HG03175 (cell line): Measurements from ENCODE around the gene TBX2.
"Not testable (repeated sequence)": the region's sequence is repeated elsewhere in the genome, so short reads cannot be mapped to it uniquely, and the experiment has no call there.

ENCODE experiments used
- ATAC-seq: cut with Tn5 transposase; IDR thresholded peaks from one replicate; pipeline ENCODE4 v1.9.1; 2021; ENCODE audit warnings: mild to moderate bottlenecking, moderate library complexity; ENCODE audit not compliant: unreplicated experiment

TBX2 gene

GRCh38 chr17:61427567-61427966 lies 27.9 kb downstream of the TBX2 start:
- ATAC-seq, result no peak

- no peak for ATAC-seq
Observed at GRCh38 chr17:61429274-61429673, 29.6 kb downstream of the TBX2 start.

- not testable (repeated sequence) for ATAC-seq
Observed at GRCh38 chr17:61429831-61430230, 30.2 kb downstream of the TBX2 start.

DNA sequence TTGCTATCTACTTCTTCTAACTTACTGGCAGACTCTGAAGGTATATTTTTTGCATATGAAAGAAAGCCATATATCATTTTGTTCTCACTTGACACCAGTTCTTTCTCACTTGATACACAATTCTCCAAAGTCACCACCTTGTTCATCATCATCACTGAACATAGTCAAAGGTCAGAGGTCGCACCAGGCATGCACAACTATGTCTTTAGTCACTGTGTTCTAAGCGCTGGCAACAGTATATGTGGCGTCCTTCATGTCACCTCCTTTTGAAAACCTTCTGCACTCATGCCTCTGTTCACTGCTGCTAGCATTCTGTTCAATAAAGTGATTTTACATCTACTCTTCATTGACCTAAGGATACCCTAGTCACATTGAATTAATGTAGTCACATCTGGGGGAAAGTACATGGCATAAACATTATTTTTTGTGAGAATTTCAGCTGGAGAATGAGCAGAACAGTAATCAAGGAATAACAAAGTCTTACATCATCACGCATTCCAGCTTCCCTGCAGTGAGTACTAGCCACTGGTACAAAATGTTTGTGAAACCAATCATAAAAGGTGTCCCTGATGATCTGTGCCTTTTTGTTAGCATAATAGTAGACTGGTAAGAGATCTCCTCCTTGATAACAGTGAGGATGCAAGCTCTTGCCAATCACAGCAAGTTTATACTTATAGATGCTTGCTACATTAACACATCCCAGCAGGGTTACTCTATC lies 32.1 kb downstream of the TBX2 start:
- no peak for ATAC-seq

DNA sequence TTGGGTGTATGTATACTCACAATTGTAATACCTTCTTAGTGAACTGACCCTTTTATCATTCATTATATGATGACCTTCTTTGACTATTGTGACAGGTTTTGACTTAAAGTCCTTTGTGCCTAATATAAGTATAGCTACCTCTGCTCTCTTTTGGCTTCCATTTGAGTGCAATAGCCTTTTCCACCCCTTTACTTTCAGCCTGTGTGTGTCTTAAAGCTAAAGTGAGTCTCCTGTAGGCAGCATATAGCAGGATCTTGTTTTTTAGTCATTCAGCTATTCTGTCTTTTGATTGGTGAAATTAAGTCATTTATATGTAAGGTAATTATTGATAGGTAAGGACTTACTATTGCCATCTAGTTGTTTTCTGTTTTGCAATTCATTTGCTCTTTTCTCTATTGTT lies 36.6 kb downstream of the TBX2 start:
- no peak for ATAC-seq

DNA sequence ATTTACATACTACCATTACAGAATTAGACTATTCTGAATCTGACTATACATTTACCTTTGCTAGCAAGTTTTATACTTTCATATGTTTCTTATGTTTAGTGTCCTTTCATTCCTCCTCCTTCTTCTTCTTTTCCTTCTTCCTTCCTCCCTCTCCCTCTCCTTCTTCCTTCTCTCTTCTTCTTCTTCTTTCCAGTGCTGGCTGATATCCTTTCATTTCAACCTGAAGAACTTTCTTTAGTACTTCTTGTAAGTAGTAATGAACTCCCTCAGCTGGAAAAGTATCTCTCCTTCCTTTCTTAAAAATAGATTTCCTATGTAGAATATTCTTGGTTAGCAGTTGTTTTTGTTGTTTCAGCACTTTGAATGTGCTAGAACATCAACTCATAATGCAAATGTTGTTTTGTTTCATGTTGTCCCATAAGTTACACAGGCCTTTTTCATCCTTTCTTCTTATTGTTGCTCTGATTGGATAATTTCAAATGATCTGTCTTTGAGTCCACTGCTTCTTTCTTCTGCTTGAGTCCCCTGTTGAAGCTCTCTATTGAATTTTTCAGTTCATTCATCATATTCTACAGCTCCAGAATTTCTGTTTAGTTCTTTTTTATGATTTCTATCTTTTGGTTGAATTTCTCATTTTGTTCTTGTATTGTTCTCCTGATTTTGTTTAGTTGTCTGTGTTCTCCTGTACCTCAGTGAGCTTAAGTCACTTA lies 37.5 kb downstream of the TBX2 start:
- no peak for ATAC-seq

- ATAC-seq, result no peak
Observed at GRCh38 chr17:61440697-61441096, 41.1 kb downstream of the TBX2 start.

- ATAC-seq, result not testable (repeated sequence)
Observed at GRCh38 chr17:61441507-61441906, 41.9 kb downstream of the TBX2 start.

GRCh38 chr17:61442136-61442775 lies 42.6 kb downstream of the TBX2 start:
- no peak for ATAC-seq

- ATAC-seq, result no peak
Observed at GRCh38 chr17:61442878-61443474, 43.3 kb downstream of the TBX2 start.

DNA sequence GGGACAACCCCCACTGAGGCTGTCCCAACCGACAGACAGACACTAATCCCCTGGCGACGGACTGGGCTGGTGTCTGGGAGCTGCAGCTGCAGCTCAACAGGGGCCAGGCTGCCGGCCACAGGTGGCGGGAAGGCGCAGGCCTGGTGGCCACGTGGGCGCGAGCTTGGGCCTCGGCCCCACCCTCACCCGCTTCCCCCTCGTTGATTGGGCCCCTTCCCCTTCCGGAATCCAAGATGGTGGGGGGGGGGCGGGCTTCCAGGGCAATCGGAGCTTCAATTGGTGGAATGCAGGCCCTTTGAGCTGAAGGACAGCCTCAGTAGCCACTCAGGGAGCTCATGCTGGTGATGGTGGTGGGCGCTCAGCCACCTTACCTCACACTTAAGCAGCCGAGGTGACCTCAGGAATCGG lies 43.8 kb downstream of the TBX2 start:
- no peak for ATAC-seq

- no peak for ATAC-seq
Observed at GRCh38 chr17:61444075-61444474, 44.4 kb downstream of the TBX2 start.

GRCh38 chr17:61444831-61445230 lies 45.2 kb downstream of the TBX2 start:
- no peak for ATAC-seq

GRCh38 chr17:61447358-61447757 lies 47.7 kb downstream of the TBX2 start:
- no peak for ATAC-seq

DNA sequence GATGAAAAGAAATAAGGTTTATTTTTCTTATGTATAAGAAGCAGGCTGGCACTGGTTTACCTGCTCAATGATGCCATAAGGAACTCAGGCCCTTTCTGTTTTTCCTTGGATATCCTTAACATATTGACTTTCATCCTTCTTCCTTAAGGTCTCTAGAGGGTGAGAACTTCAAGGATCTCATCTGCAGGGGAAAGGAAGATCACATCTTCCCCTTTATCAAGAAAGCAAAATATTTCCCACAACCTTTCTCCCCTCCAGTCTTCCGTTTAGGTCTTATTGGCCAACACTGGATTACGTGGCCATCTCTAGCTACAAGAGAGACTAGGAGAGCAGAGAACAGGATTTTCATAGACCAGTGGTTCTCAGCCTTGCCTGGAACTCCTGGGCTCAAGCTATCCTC lies 48.4 kb downstream of the TBX2 start:
- no peak for ATAC-seq

DNA sequence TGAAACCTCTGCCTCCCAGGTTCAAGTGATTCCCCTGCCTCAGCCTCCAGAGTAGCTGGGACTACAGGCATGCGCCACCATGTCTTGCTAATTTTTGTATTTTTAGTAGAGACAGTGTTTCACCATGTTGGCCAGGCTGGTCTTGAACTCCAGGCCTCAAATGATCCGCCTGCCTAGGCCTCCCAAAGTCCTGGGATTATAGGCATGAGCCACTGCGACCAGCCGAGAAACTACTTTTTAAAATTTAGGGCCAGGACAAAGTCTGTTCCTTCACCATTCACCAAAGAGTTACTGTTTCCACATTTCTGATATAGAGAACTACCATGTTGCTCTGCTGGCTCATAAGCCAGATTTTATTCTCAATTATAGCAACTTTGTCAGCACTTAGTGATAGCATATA lies 49.5 kb downstream of the TBX2 start:
- not testable (repeated sequence) for ATAC-seq

GRCh38 chr17:61449707-61450640 lies 50.3 kb downstream of the TBX2 start:
- ATAC-seq, result no peak

DNA sequence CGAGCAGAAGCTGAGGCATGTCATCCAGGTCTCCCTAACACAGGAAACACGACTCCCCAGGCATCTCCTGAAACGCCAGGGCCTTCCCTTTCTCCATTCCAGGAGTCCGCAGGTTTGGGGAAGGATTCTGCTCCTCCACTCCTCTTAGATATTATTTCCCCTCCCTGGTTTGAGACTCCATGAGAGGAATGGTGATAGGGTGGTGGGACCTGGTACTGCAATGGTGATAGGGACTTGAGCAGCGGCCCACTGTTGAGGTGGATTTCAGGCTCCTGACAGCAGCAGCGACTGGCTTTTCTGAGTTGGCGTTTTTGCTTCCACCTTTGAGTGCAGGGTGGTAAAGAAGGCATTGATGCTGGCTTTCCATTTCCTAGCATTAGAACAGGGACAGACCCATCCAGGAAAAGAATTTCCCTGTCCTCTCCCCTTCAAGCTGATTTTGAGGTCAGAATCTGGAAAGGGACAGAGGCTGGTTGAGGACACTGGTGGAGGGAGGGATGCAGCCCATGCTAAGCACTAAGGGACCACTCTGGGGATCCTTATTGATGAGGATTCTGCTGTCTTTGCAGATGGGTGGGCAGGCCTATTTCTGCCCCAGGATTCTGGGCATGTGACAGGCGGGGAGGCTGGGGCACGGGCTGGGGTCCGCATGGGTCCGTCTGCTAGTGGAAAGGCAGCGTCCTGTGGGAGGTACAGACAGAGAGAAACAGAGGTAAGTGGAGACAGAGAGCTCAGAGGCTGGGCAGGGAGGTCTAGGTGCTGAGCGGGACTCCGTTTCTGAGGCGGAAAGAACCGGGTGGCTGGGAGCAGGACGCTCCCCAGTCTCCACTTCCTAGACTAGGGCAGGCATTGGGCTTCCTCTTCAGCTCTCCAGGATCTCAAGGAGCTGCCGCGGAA lies 51.2 kb downstream of the TBX2 start:
- no peak for ATAC-seq

GRCh38 chr17:61451538-61452300 lies 52.1 kb downstream of the TBX2 start:
- ATAC-seq, result no peak
